GM12872 (cell line): Measurements from ENCODE around the gene CD164L2.

Experiments used
- CTCF ChIP-seq: IDR thresholded peaks from 3 replicates; pipeline ENCODE4 v1.5.1; 2011; ENCODE audit warnings: low read depth, mild to moderate bottlenecking, low read length, moderate library complexity; ENCODE audit not compliant: insufficient read depth

CD164L2 gene

GRCh38 chr1:27349784-27350662 is 33.1 kb downstream of the CD164L2 start:
- no peak for TF ChIP-seq CTCF

DNA sequence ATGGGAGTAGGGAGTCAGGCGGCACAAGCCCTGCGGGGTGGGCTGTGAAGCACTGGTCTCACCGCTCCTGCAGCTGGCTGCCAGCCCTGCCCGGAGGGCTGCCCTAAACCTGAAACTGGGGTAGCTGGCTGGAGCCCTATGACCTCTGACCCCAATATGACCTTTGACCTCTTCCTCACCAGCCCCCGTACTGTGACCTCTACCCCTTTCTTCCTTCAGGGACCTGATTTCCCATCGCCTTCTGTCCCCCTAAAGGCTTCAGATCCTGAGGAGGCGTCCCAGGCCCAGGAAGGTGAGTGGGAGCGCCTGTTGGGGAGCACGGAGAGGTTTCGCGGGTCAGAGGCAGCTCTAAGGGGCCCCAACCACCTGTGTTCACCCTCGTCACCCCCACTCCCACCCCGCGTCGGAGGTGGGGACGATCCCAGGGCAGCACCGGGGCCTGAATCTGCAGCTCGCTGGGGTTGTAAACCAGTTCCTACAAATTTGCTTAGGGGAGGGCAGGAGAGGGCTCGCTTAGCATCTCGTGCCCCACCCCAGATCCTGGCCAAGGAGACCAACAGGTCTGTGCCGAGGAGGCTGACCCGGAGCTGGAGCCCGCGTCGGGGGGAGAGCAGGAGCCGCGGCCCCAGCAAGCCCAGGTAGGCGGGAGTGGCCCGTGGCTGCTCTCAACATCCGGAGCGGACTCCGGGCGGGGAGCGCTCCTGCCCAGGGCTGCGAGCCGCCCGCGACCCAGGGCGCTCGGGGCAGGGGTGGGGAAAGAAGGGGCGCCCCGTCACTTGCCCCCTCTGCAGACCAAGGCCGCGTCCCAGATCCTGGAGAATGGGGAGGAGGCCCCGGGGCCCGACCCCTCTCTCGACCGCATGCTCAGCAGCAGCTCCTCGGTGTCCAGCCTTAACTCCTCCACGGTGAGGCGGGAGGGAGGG is 34.0 kb downstream of the CD164L2 start:
- no peak for TF ChIP-seq CTCF

GRCh38 chr1:27346991-27347624 is 36.0 kb downstream of the CD164L2 start:
- no peak for TF ChIP-seq CTCF

DNA sequence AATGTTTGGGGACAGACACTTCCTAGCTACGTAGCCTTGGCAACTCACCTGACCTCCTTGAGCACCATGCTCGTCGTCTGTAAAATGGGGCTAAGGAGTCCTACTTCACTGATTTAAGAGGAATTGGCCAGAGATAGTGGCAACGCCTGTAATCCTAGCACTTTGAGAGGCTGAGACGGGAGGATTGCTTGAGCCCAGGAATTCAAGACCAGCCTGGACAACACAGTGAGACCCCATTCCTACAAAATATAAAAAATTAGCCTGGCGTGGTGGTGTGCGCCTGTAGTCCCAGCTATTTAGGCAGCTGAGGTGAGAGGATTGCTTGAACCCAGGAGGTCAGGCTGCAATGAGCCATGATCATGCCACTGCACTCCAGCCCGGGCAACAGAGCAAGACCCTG is 36.8 kb downstream of the CD164L2 start:
- no peak for TF ChIP-seq CTCF

GRCh38 chr1:27345272-27345671 is 37.9 kb downstream of the CD164L2 start:
- TF ChIP-seq CTCF, result no peak

DNA sequence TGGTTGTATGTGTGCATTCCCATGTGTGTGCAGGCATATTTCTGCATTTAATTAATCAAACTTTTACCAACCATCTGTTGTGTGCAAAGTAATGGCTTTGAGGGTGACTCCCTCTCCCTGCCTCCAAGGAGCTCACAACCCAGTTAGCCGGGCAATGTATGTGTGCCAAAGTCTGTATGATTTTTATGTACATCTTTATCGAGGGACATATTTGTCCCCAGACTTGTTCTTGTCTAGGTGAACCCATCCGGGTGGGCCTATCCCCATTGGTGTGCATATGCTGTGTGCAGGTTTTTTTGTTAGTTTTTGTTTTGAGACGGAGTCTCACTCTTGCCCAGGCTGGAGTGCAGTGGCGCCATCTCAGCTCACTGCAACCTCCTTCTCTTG is 39.5 kb downstream of the CD164L2 start:
- no peak for TF ChIP-seq CTCF
